ENCODE measurements around the gene ULK3. TPM values are rescaled to one million over a fixed set of nuclear protein-coding genes. Genes with fewer than 3 reads are reported as not detected.

Gene ULK3
- total and polyA plus RNA-seq, 2 experiments from 2014 or later: 40.4 to 45.7 TPM

- WGBS (ENCODE audit: low lambda C conversion rate, missing lambda C conversion rate): 90% methylated on average over 18 of the region's 18 CpGs
- Histone ChIP-seq H3K27me3 (no peaks in the 10 kb centered on the region), H3K4me3 (no peak overlapping the region), H3K9me2 (replicated peaks; ENCODE audit: insufficient read depth) (no peaks in the 10 kb centered on the region), H3K36me3 (replicated peaks; ENCODE audit: insufficient read depth, low read depth) (no peaks in the 10 kb centered on the region), H3K79me2 (no peaks in the 10 kb centered on the region), H3K27ac (no peak overlapping the region), H4K20me1 (ENCODE audit: insufficient read depth, poor library complexity, severe bottlenecking) (no peaks in the 10 kb centered on the region), H3K4me2 (no peak overlapping the region), H3K4me1 (ENCODE audit: insufficient read depth) (no peaks in the 10 kb centered on the region), H2AFZ (no peak overlapping the region), H3K9me3 (ENCODE audit: low read depth) (no peaks in the 10 kb centered on the region)
- DNase-seq (ENCODE audit: low spot score): no peak
- TF ChIP-seq EZH2 (IDR thresholded peaks at IDR 0.05; ENCODE audit: borderline replicate concordance) (no peak), CTCF (IDR thresholded peaks at IDR 0.05; ENCODE audit: poor library complexity) (no peak), EZH2phosphoT487 (IDR thresholded peaks at IDR 0.05; ENCODE audit: low read depth, severe bottlenecking, unreplicated experiment) (no peak)
Observed at GRCh38 chr15:74808078-74808839, 34.7 kb downstream of the ULK3 start.

GRCh38 chr15:74807282-74807681 is 35.7 kb downstream of the ULK3 start:
- 82% methylated on average over 5 of the region's 5 CpGs for WGBS (ENCODE audit: low lambda C conversion rate, missing lambda C conversion rate)
- Histone ChIP-seq H4K20me1 (ENCODE audit: insufficient read depth, poor library complexity, severe bottlenecking) (no peaks in the 10 kb centered on the region), H3K27ac (no peak overlapping the region), H3K4me3 (no peak overlapping the region), H3K36me3 (replicated peaks; ENCODE audit: insufficient read depth, low read depth) (no peaks in the 10 kb centered on the region), H3K4me2 (no peak overlapping the region), H3K4me1 (ENCODE audit: insufficient read depth) (no peaks in the 10 kb centered on the region), H3K9me3 (ENCODE audit: low read depth) (no peaks in the 10 kb centered on the region), H2AFZ (no peak overlapping the region), H3K9me2 (replicated peaks; ENCODE audit: insufficient read depth) (no peaks in the 10 kb centered on the region), H3K79me2 (no peaks in the 10 kb centered on the region), H3K27me3 (no peaks in the 10 kb centered on the region)
- no peak for DNase-seq (ENCODE audit: low spot score)
- TF ChIP-seq EZH2phosphoT487 (IDR thresholded peaks at IDR 0.05; ENCODE audit: low read depth, severe bottlenecking, unreplicated experiment): no peak
- TF ChIP-seq CTCF (IDR thresholded peaks at IDR 0.05; ENCODE audit: poor library complexity): no peak

GRCh38 chr15:74804935-74805334 is 38.0 kb downstream of the ULK3 start:
- Histone ChIP-seq H3K4me3 (no peak overlapping the region), H3K4me2 (no peak overlapping the region), H3K9me2 (replicated peaks; ENCODE audit: insufficient read depth) (no peaks in the 10 kb centered on the region), H4K20me1 (ENCODE audit: insufficient read depth, poor library complexity, severe bottlenecking) (no peaks in the 10 kb centered on the region), H3K79me2 (no peaks in the 10 kb centered on the region), H2AFZ (no peak overlapping the region), H3K27me3 (no peaks in the 10 kb centered on the region), H3K36me3 (replicated peaks; ENCODE audit: insufficient read depth, low read depth) (no peaks in the 10 kb centered on the region), H3K27ac (no peak overlapping the region), H3K4me1 (ENCODE audit: insufficient read depth) (no peaks in the 10 kb centered on the region), H3K9me3 (ENCODE audit: low read depth) (no peaks in the 10 kb centered on the region)
- TF ChIP-seq CTCF (IDR thresholded peaks at IDR 0.05; ENCODE audit: poor library complexity): no peak
- no peak for TF ChIP-seq EZH2 (IDR thresholded peaks at IDR 0.05; ENCODE audit: borderline replicate concordance)
- TF ChIP-seq EZH2phosphoT487 (IDR thresholded peaks at IDR 0.05; ENCODE audit: low read depth, severe bottlenecking, unreplicated experiment): no peak
- no peak for DNase-seq (ENCODE audit: low spot score)
- WGBS (ENCODE audit: low lambda C conversion rate, missing lambda C conversion rate): 87% methylated on average over 6 of the region's 6 CpGs

Measured in hepatocyte (in vitro differentiated cells).